Endometrial microvascular endothelial cells (primary cell): ENCODE data around the gene GAS2L3. TPM values are rescaled to one million over a fixed set of nuclear protein-coding genes. Genes with fewer than 3 reads are reported as not detected.

Experiments
- in situ Hi-C: cut with HindIII; loops from 2 replicates; pipeline ENCODE4 v1.10.0; 2017; ENCODE audit warnings: low sequenced_read_pairs, low pct_unique_long_range_greater_than_20kb; ENCODE audit errors: inconsistent ontology term
- total RNA-seq: library from RNA; depleted of rRNA; stranded (reverse); fragments of >200 nt; gene quantifications from one replicate; pipeline ENCODE4 v1.2.3, GENCODE V29; 2015; ENCODE audit errors: inconsistent ontology term

Gene GAS2L3
- total RNA-seq, 1 donor from 2014 or later, result 28.0 TPM

DNA sequence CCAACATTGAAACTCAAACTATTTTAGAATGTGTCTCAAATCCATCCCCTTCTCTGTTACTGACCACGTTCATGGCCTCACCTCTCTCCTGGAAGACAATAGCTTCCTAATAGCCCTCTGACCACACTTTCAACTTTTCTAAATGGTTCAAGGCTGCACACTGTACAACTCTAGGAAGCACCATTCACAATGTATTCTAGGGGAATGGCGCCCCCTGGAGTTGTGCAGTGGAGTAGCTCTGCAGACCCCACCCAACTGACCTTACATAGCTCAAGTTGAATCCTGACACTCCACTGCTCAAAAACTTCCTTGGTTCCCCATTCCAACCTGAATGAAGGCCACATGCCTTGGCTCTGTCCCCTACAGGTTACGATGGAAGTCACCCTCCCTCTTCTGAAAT, 77.6 kb downstream of the GAS2L3 start:
- in situ Hi-C loops, result no loop called here

DNA sequence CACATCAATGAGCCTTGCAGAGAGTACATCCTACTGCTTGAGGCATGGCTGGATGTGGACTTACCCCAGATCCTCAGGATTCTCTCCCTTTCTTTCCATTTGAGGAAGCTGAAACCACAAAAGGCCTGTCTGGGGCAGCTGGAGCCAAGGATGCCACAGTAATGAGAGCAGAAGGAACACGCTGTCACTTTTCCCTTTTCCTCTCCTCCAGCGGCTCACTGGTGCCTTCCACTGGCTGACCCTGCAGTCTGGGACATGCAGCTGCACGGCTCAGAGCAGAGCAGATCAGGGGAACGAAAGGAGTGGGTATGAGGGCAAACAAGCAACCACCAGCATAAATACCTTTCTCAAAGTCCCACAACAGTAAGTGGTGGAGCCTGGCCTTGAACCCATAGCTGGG, 78.2 kb downstream of the GAS2L3 start:
- in situ Hi-C loops, result no loop called here

DNA sequence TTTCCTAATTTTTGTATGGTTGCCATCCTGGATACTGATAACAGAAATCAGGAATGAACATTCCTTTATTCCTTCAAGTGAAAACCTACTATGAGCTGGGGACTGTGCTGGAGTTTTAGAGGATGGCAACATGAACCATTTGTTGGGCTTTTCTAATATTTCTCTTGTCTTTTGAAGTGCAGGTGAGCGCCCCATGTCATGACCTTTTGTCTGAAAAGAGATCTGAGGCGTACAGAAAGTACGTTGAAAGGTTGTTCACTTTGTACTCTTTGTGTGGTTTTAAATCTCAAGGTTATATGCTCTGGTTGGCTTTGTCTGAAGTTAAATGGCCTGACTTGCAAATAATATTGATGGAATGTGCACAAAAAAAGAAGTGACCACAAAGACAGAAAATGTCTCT, 79.0 kb downstream of the GAS2L3 start:
- in situ Hi-C loops, result no loop called here

DNA sequence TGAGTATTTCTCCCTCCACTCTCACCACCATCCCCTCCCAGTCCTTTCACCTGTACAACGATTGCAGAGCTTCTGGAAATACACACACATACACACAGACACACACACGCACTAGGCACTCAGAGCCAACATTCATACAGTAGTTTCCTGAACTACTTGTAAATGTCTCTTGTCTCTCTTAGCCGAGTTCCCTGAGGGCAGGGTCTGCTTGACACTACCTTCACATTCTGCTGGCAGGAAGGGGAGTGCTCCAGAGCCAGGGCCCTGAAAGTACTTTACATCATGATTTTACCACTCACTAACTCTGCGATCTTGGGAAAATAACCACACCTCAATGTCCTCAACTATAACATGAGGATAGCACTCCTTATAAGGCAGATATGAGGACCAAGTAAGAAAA, 82.7 kb downstream of the GAS2L3 start:
- in situ Hi-C loops, result no loop called here

DNA sequence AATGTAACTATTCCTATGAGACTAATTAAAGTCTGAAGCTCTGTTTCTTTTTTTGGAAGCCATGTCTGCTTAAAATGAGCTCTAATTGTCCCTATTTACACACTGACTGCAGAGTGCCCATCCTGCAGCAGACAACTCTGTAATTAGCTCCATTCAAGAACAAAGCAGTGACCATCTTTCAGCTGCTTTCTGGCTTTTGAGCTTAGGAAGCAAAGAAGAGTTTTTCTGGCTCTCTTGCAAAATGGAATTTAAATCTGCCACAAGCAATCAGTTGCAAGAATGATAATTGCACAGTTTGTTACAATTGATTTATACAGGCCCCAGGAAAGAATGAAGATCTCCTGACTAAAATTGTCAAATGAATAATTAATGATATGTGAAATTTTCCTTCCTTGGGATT, 83.4 kb downstream of the GAS2L3 start:
- in situ Hi-C loops, result no loop called here

DNA sequence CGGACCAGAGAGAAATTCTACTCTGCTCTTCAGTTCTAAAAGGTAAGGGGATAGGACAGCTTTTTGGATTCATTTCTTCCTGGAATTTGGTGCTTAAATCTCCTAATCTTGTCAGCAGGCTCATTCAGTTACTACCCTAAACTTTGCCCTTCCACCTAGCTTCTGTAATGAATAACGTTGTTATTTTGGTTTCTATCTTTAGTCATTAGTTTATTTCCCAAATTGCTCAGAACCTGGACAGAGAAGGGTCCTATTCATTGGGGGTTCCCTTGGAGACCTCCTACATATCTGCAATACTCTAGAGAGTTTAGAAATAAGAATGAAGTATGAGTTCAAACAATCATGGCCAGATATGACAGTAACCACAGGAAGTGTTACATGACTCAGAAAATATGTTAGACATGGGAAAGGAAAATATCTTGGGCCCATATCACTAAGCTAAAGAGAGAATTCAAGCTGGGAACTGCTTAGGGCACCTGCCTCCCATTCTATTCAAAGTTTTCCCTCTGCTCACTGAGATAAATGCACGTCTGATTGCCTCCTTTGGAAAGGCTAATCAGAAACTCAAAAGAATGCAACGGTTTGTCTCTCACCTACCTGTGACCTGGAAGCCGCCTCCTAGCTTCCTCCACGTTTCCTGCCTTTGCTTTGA, 87.9 kb downstream of the GAS2L3 start:
- in situ Hi-C loops, result no loop called here

DNA sequence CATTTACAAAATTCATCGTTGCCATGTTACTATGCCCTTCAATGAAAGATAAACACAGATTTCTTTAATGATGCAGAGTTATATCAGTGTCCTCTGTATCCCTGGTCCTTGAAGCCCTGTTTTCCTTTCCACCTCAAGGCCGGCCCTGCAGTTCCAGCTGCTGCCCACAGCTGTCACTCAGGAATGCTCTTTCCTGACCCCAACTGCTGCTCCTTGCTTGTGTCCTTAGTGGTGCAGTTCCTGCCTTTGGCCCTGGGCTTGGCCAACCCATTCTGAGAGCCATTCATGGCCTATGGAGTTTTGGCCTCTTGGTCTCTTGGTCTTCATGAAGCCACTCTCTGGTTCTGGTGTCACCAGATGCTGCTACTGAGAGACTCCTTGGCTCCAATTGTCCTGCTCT, 93.1 kb downstream of the GAS2L3 start:
- in situ Hi-C loops, result no loop called here

DNA sequence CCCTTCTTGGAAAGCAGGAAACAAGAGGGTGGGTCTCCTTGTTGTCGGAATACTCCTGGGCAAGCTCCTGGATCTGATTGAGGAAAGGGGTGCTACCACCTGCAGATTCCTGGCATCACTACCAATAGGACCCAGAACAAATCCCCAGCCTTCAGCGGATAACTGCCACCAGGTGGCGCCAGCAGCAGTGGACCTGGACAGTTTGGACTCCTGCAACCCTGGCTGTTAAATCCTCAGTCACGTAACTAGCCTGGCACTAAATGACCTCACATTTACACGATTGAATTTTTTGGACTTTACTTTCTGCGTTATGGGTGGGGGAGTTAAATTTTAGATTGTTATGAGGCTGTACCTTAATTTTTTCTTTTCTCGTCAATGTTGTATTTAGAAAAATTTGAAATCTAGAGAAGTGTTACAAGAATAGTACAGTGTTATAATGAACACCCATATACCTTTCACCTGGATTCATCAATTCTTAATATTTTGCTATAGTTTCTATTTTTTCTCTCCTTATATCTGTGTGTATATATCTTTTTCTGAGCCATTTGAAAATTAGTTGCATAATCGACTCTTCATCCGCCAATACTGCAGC, 95.6 kb downstream of the GAS2L3 start:
- in situ Hi-C loops, result no loop called here

DNA sequence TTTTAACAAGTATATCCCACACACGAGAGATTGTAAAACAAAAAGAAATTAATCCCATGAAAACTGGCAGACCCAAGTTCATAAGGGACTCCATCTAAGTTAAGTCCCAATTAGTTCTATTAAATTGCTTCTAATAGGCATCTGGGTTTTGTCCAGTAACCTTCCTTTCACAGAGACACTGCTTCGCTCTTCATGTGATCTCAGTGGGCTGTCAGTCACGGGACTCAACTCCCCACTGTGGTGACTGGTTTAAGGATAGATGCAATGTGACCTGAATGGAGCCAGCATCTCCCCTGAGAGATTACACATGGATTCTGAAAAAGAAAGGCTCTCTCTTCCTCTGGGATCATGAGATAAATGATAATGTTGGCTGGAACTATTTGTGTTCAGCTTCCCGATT, 96.4 kb downstream of the GAS2L3 start:
- in situ Hi-C loops, result no loop called here

DNA sequence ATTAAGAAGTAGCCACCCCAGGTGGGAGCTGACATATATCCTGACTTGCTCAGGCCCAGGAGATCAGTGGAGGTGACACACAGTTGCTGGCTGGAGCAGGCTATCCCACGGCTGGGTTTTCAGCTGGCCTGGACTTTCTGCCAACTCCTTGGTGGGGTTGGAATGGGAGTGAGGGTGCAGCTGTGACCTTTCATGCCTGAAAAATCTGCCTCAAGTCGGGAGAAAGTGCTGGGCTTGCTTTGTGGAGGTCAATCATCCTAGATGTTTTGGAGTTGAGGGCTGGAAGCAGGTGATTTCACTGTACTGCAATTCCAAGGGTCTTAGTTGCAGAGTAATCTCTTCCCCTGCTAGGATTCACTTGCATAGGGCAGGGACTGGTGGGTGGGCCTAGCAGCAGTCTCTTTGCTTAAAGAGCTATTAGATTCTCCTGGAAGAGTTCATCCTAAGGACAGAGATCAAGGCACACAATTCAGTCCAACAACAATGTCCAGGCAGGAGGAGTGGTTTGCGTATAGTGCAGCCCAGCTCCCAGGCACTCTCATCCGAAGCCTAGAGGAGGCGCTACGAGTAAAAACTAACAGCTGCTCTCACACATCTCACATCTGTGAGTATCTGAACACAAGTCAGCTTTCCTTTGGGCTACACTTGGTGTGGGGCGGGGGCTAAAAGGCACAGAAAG, 98.1 kb downstream of the GAS2L3 start:
- in situ Hi-C loops, result no loop called here

DNA sequence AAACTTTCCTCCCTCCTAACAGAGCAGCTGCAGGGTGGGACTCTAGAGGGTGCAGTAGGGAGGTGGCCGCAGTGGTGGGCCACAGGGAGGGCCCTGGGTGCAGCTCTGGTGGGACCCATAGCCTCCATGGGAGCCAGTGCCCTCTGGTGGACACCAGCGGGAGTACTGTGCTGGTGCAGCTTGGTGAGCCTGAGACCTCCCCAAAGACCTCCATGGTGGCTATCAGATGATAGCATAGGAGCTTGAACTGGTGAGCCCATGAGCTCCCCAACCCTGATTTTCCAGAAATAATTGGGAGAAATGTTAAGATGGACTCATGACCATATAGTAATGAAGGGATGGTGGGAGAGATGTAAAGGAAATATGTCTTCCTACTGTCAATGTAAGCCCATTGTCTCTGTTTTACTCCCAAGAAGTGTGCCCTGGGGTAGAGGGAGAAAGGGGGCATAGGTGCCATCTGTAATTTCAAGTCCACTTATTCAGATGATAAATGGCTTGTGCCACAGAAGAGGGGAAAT, 98.7 kb downstream of the GAS2L3 start:
- in situ Hi-C loops, result no loop called here

DNA sequence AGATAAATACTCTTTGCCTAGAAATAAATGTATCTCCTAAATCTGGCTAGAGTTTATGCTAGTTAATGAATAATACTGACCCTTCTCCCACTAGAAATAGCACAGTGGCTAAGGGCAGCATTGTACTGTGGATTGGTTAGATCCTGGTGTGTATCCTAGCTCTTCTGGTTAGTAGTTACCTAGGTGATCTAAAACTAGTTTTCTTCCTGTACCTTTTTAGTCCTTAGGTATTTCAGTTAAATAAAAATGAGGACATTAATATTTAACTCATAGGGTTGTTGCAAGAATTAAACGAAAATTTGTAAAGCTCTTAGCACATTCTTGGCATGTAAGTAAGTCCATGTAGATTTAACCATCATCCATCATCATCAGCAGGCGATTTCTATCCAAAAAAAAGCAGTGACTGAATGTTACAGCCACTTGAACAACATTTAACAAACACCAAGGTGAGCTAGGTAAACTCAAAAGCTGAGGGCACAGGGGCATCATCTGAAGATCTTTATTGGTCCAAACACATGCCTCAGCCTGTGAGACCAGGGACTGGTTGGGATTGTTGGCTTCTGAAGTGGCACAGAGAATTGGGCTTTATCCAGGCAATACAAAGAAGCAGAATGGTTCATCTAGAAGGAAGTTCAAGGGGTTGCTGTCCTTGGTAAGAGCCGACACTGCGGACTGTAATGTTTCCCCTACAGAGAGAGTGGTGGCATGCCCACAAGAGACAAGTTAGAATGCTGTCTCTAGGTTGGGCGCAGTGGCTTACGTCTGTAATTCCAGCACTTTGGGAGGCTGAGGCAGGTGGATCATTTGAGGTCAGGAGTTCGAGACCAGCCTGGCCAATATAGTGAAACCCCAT, 100.8 kb downstream of the GAS2L3 start:
- in situ Hi-C loops, result no loop called here

Other genes starting within 250 kb of the GAS2L3 start
- not detected for gene SLC17A8, start 216.6 kb upstream of the GAS2L3 start, total RNA-seq
- not detected for gene NR1H4, start 99.8 kb upstream of the GAS2L3 start, total RNA-seq
- gene ANO4, start 221.1 kb downstream of the GAS2L3 start, total RNA-seq, result 0.74 TPM